ENCODE data around the gene AMPD2. TPM values are rescaled to one million over a fixed set of nuclear protein-coding genes. Genes with fewer than 3 reads are reported as not detected.
"Not testable (repeated sequence)": the region's sequence is repeated elsewhere in the genome, so short reads cannot be mapped to it uniquely, and the experiment has no call there.

AMPD2 gene
- total RNA-seq, 1 donor from 2014 or later = 22.9 TPM

GRCh38 chr1:109658533-109659042 lies 39.0 kb downstream of the AMPD2 start:
- H3K27ac ChIP-seq = no peak overlapping the region
- H3K27ac Mint-ChIP-seq = peak overlapping the region; percentile 76

DNA sequence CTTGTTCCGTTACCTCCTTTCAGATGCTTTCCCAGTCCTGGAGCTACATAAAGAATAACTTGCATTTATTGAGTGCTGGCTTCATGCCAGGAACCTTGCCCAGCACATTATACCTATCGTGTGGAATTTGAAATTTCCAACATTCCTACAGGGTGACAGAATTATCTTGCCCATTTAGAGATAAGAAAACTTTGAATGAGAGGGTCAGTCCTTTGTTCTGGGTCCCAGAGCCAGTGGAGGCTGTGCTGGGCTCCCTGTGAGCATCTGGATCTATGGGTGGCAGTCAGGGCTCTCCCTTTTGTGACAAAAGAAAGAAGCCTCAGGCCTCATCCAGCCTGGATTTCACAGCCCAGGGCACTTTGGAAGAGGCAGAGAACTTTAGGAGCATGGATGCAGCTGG lies 39.5 kb downstream of the AMPD2 start:
- H3K36me3 ChIP-seq = no peaks in the 10 kb centered on the region
- no peak overlapping the region for H3K4me2 ChIP-seq
- peaks cover 4% of the 10 kb centered on the region for H3F3A ChIP-seq (ENCODE audit: low read depth)
- H3K4me1 ChIP-seq = peaks cover 3% of the 10 kb centered on the region
- Mint-ChIP-seq H3K4me3 (no peak overlapping the region), H3K4me1 (peaks cover 17% of the 10 kb centered on the region), H3K36me3 (peaks cover 6% of the 10 kb centered on the region), H3K27me3 (ENCODE audit: insufficient read depth, low read depth) (peaks cover 10% of the 10 kb centered on the region), H3K9me3 (no peaks in the 10 kb centered on the region), H3K27ac (no peak overlapping the region)
- H3K27me3 ChIP-seq = peaks cover 15% of the 10 kb centered on the region
- TF ChIP-seq, protein P1, sequence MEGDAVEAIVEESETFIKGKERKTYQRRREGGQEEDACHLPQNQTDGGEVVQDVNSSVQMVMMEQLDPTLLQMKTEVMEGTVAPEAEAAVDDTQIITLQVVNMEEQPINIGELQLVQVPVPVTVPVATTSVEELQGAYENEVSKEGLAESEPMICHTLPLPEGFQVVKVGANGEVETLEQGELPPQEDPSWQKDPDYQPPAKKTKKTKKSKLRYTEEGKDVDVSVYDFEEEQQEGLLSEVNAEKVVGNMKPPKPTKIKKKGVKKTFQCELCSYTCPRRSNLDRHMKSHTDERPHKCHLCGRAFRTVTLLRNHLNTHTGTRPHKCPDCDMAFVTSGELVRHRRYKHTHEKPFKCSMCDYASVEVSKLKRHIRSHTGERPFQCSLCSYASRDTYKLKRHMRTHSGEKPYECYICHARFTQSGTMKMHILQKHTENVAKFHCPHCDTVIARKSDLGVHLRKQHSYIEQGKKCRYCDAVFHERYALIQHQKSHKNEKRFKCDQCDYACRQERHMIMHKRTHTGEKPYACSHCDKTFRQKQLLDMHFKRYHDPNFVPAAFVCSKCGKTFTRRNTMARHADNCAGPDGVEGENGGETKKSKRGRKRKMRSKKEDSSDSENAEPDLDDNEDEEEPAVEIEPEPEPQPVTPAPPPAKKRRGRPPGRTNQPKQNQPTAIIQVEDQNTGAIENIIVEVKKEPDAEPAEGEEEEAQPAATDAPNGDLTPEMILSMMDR (IDR thresholded peaks at IDR 0.05) = no peak
- TF ChIP-seq EZH2 (IDR thresholded peaks at IDR 0.05) (no peak), EZH2phosphoT487 (IDR thresholded peaks at IDR 0.05) (no peak)
- H3K4me3 ChIP-seq = no peak overlapping the region
- no peaks in the 10 kb centered on the region for H3K79me2 ChIP-seq (ENCODE audit: low read depth)
- H3K9ac ChIP-seq = no peak overlapping the region
- no peak overlapping the region for H2AFZ ChIP-seq (replicated peaks)
- H3K27ac ChIP-seq = no peak overlapping the region
- no peaks in the 10 kb centered on the region for H4K20me1 ChIP-seq (ENCODE audit: low read depth)
- no peak for DNase-seq (ENCODE audit: low spot score)
- no peaks in the 10 kb centered on the region for H3K9me3 ChIP-seq (ENCODE audit: low read depth)

More at GRCh38 chr1:109658533-109659042, 39.0 kb downstream of the AMPD2 start:
- TF ChIP-seq EZH2 (IDR thresholded peaks at IDR 0.05) (no peak), EZH2phosphoT487 (IDR thresholded peaks at IDR 0.05) (no peak)
- TF ChIP-seq, protein P1 (IDR thresholded peaks at IDR 0.05) = no peak
- no peaks in the 10 kb centered on the region for H3K9me3 Mint-ChIP-seq
- H3K79me2 ChIP-seq (ENCODE audit: low read depth) = no peaks in the 10 kb centered on the region
- H2AFZ ChIP-seq (replicated peaks) = no peak overlapping the region
- H3K9me3 ChIP-seq (ENCODE audit: low read depth) = no peaks in the 10 kb centered on the region
- H3K27me3 ChIP-seq = peaks cover 18% of the 10 kb centered on the region
- no peak overlapping the region for H3K4me2 ChIP-seq
- H3K4me3 ChIP-seq = no peak overlapping the region
- peaks cover 12% of the 10 kb centered on the region for H3K27me3 Mint-ChIP-seq (ENCODE audit: insufficient read depth, low read depth)
- peaks cover 6% of the 10 kb centered on the region for H3K36me3 Mint-ChIP-seq
- peaks cover 17% of the 10 kb centered on the region for H3K4me1 Mint-ChIP-seq
- DNase-seq (ENCODE audit: low spot score) = no peak
- peaks cover 3% of the 10 kb centered on the region for H3K4me1 ChIP-seq
- no peaks in the 10 kb centered on the region for H3K36me3 ChIP-seq
- peak overlapping the region; percentile 53 for H3K4me3 Mint-ChIP-seq
- H3F3A ChIP-seq (ENCODE audit: low read depth) = peaks cover 4% of the 10 kb centered on the region
- H4K20me1 ChIP-seq (ENCODE audit: low read depth) = no peaks in the 10 kb centered on the region
- H3K9ac ChIP-seq = no peak overlapping the region

DNA sequence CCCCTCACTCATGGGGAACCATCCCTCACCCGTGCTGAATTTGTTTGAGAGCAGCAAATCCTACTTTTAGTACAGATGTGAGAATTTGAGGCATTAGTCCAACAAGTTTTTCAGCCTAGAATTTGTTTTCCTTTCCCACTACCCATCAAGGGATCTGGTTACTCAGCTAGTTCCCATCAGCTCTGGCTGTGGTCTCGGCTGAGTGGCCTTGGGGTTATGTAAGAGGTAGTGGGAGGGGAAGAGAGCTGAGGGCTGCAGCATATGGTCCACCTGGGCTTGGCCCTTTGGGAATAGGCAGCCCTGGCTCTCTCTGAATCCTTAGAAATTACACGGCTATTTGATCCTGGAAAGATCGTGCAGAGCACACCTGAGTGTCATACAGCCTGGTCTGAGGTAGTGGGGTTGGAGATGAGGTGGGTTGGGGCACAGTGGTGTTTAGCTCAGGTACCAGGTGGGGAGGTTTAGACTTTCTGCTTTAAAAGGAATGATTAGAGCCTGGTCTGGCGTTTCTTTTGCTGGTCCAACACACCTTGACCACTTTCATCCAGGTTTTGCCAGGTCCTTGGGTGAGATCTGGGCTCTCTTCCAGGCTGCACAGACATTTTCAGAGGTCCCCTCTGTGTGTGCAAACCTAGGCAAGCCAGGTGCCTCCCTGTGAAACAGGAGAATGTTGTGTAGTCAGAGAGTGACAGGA lies 40.5 kb downstream of the AMPD2 start:
- TF ChIP-seq, protein P1 (IDR thresholded peaks at IDR 0.05) = no peak
- TF ChIP-seq EZH2phosphoT487 (IDR thresholded peaks at IDR 0.05) (no peak), EZH2 (IDR thresholded peaks at IDR 0.05) (no peak)
- Histone ChIP-seq H3K9me3 (ENCODE audit: low read depth) (no peaks in the 10 kb centered on the region), H3K9ac (no peak overlapping the region), H3K4me1 (peaks cover 3% of the 10 kb centered on the region), H3K27me3 (peaks cover 5% of the 10 kb centered on the region), H3K27ac (no peak overlapping the region), H3K4me2 (no peak overlapping the region), H2AFZ (replicated peaks) (no peak overlapping the region), H4K20me1 (ENCODE audit: low read depth) (no peaks in the 10 kb centered on the region), H3K36me3 (no peaks in the 10 kb centered on the region), H3K4me3 (no peak overlapping the region), H3K79me2 (ENCODE audit: low read depth) (no peaks in the 10 kb centered on the region), H3F3A (ENCODE audit: low read depth) (peaks cover 4% of the 10 kb centered on the region)
- Mint-ChIP-seq H3K9me3 (no peaks in the 10 kb centered on the region), H3K4me1 (peaks cover 17% of the 10 kb centered on the region), H3K36me3 (peaks cover 6% of the 10 kb centered on the region), H3K4me3 (no peak overlapping the region), H3K27ac (no peak overlapping the region), H3K27me3 (ENCODE audit: insufficient read depth, low read depth) (peaks cover 8% of the 10 kb centered on the region)
- no peak for DNase-seq (ENCODE audit: low spot score)

GRCh38 chr1:109660691-109661026 lies 41.0 kb downstream of the AMPD2 start:
- not testable (repeated sequence) for H3K27me3 ChIP-seq; H2AFZ ChIP-seq (replicated peaks); H3K4me3 Mint-ChIP-seq; H3K9me3 ChIP-seq (ENCODE audit: low read depth); H3K36me3 Mint-ChIP-seq; H3K27ac ChIP-seq; H3K4me2 ChIP-seq; H4K20me1 ChIP-seq (ENCODE audit: low read depth); H3K4me1 ChIP-seq; H3K36me3 ChIP-seq; H3K27me3 Mint-ChIP-seq (ENCODE audit: insufficient read depth, low read depth); H3F3A ChIP-seq (ENCODE audit: low read depth); H3K27ac Mint-ChIP-seq; H3K9me3 Mint-ChIP-seq; H3K79me2 ChIP-seq (ENCODE audit: low read depth); H3K9ac ChIP-seq; DNase-seq (ENCODE audit: low spot score); H3K4me3 ChIP-seq
- H3K4me1 Mint-ChIP-seq = peaks cover 14% of the 10 kb centered on the region

Data from neural progenitor cell (in vitro differentiated cells).